H1 (cell line): Measurements from ENCODE around the gene ANKRD40. TPM values are rescaled to one million over a fixed set of nuclear protein-coding genes. Genes with fewer than 3 reads are reported as not detected.

ENCODE experiments used
- CHD1 ChIP-seq: IDR thresholded peaks from 2 replicates; pipeline ENCODE4 v1.6.1; 2012; ENCODE audit warnings: low read depth, low read length, improper control_type of control experiment
- EZH2 ChIP-seq: fragments of 200-600 bp; sonication (generic); IDR thresholded peaks from 2 replicates; pipeline ENCODE4 v1.7.1; 2012; ENCODE audit warnings: low read depth, mild to moderate bottlenecking, moderate library complexity, low read length, inconsistent platforms; ENCODE audit not compliant: severe bottlenecking
- HDAC2 ChIP-seq, 2 experiments: fragments of 300-600 bp in 1 of 2; sonication (generic) in 1 of 2; IDR thresholded peaks; 2 replicates each; pipeline ENCODE4 v1.6.1; 2011 to 2012; ENCODE audit warnings: low read depth in 2 of 2, low read length in 2 of 2, mild to moderate bottlenecking in 2 of 2, moderate library complexity in 2 of 2, borderline replicate concordance in 1 of 2, inconsistent platforms in 1 of 2
- JUN ChIP-seq: IDR thresholded peaks from 2 replicates; pipeline ENCODE4 v1.6.1; 2011; ENCODE audit warnings: low read depth, mild to moderate bottlenecking, improper control_type of control experiment, low read length
- RBBP5 ChIP-seq: IDR thresholded peaks from 2 replicates; pipeline ENCODE4 v1.7.1; 2012; ENCODE audit warnings: low read depth, mild to moderate bottlenecking, inconsistent platforms, low read length, moderate library complexity, borderline replicate concordance
- RFX5 ChIP-seq: IDR thresholded peaks from 2 replicates; pipeline ENCODE4 v1.6.1; 2011; ENCODE audit warnings: low read depth, low read length, improper control_type of control experiment, borderline replicate concordance
- SP1 ChIP-seq: IDR thresholded peaks from 2 replicates; pipeline ENCODE4 v1.6.1; 2011; ENCODE audit warnings: low read depth, low read length
- polyA plus RNA-seq, 7 experiments: library from polyadenylated mRNA; depleted of rRNA in 3 of 7; stranded (reverse) in 5 of 7; unstranded in 2 of 7; fragments of >200 nt in 5 of 7; fragments of 200-250 nt in 2 of 7; gene quantifications; 1 replicate in 5 of 7; 2 replicates in 1 of 7; 4 replicates in 1 of 7; pipeline versions ENCODE4 v1.2.1 to v1.2.3, GENCODE V29; 2011 to 2013; ENCODE audit warnings: missing spikeins in 2 of 7, mixed read lengths in 2 of 7
- total RNA-seq: library from RNA; stranded (reverse); fragmentation: NEBNext Ultra II Directional; extraction: Animal tissue kit (Norgen Biotek cat#: 25700); gene quantifications from 2 replicates; pipeline ENCODE4 v1.2.1, GENCODE V29; 2021
- TF ChIP-seq, protein P1 (sequence below): IDR thresholded peaks from 2 replicates; pipeline ENCODE4 v1.6.1; 2011; ENCODE audit warnings: low read depth, mild to moderate bottlenecking, low read length; ENCODE audit not compliant: insufficient read depth

ANKRD40 gene
- total and polyA plus RNA-seq, 2 of the 8 experiments (the other 6 are each of a cell fraction or from before 2014, with no cell fraction given) = 26.1 to 50.1 TPM

DNA sequence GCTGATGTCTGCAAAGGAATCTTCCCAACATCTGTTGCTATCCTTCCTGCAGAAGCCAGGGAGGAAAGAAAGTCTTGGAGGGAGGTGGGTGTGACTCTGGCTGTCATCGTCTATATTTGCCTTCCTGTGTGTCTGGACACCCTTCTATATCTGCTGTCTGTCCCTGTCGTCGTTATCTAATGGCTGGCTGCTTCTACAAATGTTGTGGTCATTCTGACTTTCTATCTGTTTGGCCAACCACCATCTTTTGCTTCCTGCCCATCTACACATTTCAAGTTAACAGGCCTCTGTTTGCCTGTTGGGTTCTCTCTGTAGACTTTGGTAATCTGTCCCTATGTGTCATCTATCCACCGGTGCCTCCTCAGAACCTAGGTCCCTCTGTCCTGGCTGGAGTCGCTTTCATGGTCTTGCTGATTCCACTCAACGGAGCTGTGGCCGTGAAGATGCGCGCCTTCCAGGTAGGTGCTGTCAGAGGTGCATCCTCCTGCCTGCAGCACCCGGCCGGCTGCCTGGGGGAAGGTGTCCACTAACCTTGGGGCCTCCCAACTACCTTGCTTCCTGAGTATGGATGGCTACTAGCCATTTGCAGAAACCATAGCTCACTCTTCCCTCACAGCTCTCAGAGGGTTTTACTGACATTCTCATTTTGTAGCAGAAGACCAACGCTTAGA, 42.8 kb downstream of the ANKRD40 start (continued):
- TF ChIP-seq, protein P1, sequence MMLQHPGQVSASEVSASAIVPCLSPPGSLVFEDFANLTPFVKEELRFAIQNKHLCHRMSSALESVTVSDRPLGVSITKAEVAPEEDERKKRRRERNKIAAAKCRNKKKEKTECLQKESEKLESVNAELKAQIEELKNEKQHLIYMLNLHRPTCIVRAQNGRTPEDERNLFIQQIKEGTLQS = no peak
- TF ChIP-seq SP1 (no peak), EZH2 (no peak), RFX5 (no peak), CHD1 (no peak), HDAC2 (IDR thresholded peaks at IDR 0.05; ENCODE audit: borderline replicate concordance in 1 of 2, low read depth in 2 of 2, low read length in 2 of 2) (no peak), RBBP5 (no peak), JUN (no peak)
- TF ChIP-seq, all 59 proteins: peak for 0
